HEK293 (cell line): ENCODE results near the gene ITPR3.

Source experiments
- BCL11B ChIP-seq: fragments of 450-650 bp; formaldehyde crosslinking; IDR thresholded peaks from 2 replicates; pipeline ENCODE4 v1.5.1; 2016; ENCODE audit warnings: low read depth, missing biosample characterization, missing genetic modification characterization
- SP7 ChIP-seq: fragments of 450-650 bp; formaldehyde crosslinking; IDR thresholded peaks from 2 replicates; pipeline ENCODE4 v1.5.1; 2016; ENCODE audit warnings: missing biosample characterization, missing genetic modification characterization
- ZNF121 ChIP-seq: fragments of 450-650 bp; formaldehyde crosslinking; IDR thresholded peaks from 2 replicates; pipeline ENCODE4 v1.5.1; 2016; ENCODE audit warnings: missing biosample characterization, missing genetic modification characterization
- ZNF211 ChIP-seq: fragments of 450-650 bp; formaldehyde crosslinking; IDR thresholded peaks from 2 replicates; pipeline ENCODE4 v1.5.1; 2016; ENCODE audit warnings: low read depth, missing biosample characterization, missing genetic modification characterization
- TF ChIP-seq, protein P1 (sequence below): fragments of 450-650 bp; formaldehyde crosslinking; conservative IDR thresholded peaks from 2 replicates; pipeline ENCODE4 v1.5.1; 2016; ENCODE audit warnings: low read depth, missing biosample characterization, missing genetic modification characterization
- TF ChIP-seq, protein P2 (sequence below): fragments of 450-650 bp; formaldehyde crosslinking; IDR thresholded peaks from 2 replicates; pipeline ENCODE4 v1.5.1; 2017; ENCODE audit warnings: missing biosample characterization, missing genetic modification characterization
- TF ChIP-seq, protein P3 (sequence below): fragments of 450-650 bp; formaldehyde crosslinking; IDR thresholded peaks from 2 replicates; pipeline ENCODE4 v1.5.0; 2017; ENCODE audit warnings: missing biosample characterization, missing genetic modification characterization, borderline replicate concordance
- TF ChIP-seq, protein P4 (sequence below): fragments of 450-650 bp; formaldehyde crosslinking; IDR thresholded peaks from 2 replicates; pipeline ENCODE4 v1.5.1; 2016; ENCODE audit warnings: missing biosample characterization, missing genetic modification characterization

DNA sequence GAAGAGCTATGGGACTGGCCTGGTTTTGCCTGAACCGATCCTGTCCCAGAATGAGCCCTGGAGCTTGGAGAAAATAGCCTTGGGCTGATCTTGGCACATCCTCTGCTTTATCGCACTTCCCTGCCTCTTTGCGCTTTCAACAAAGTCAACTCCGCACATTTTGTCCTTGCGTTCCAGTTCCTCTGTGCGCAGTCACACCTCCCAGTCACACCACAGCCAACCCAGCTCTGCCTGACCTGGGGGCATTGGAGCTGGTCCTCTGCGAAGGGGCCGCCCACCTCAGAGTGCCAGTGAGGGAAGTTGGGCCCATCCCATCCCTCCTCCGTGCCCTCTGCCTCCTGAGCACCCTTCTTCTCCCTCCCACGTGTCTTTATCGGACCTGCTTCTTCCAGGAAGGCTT lies 107.3 kb downstream of the ITPR3 start:
- TF ChIP-seq, protein P1, sequence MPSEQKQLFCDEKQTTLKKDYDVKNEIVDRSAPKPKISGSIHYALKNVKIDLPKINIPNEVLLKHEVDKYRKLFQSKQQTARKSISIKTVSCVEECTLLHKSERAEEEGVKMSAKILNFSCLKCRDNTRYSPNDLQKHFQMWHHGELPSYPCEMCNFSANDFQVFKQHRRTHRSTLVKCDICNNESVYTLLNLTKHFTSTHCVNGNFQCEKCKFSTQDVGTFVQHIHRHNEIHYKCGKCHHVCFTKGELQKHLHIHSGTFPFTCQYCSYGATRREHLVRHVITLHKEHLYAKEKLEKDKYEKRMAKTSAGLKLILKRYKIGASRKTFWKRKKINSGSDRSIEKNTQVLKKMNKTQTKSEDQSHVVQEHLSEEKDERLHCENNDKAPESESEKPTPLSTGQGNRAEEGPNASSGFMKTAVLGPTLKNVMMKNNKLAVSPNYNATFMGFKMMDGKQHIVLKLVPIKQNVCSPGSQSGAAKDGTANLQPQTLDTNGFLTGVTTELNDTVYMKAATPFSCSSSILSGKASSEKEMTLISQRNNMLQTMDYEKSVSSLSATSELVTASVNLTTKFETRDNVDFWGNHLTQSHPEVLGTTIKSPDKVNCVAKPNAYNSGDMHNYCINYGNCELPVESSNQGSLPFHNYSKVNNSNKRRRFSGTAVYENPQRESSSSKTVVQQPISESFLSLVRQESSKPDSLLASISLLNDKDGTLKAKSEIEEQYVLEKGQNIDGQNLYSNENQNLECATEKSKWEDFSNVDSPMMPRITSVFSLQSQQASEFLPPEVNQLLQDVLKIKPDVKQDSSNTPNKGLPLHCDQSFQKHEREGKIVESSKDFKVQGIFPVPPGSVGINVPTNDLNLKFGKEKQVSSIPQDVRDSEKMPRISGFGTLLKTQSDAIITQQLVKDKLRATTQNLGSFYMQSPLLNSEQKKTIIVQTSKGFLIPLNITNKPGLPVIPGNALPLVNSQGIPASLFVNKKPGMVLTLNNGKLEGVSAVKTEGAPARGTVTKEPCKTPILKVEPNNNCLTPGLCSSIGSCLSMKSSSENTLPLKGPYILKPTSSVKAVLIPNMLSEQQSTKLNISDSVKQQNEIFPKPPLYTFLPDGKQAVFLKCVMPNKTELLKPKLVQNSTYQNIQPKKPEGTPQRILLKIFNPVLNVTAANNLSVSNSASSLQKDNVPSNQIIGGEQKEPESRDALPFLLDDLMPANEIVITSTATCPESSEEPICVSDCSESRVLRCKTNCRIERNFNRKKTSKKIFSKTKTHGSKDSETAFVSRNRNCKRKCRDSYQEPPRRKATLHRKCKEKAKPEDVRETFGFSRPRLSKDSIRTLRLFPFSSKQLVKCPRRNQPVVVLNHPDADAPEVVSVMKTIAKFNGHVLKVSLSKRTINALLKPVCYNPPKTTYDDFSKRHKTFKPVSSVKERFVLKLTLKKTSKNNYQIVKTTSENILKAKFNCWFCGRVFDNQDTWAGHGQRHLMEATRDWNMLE (tag by site-specific recombination): no peak
- TF ChIP-seq ZNF121 (tag by site-specific recombination) (no peak), BCL11B (tag by site-specific recombination) (no peak), SP7 (tag by site-specific recombination) (no peak), ZNF211 (tag by site-specific recombination) (no peak)
- TF ChIP-seq, protein P2, sequence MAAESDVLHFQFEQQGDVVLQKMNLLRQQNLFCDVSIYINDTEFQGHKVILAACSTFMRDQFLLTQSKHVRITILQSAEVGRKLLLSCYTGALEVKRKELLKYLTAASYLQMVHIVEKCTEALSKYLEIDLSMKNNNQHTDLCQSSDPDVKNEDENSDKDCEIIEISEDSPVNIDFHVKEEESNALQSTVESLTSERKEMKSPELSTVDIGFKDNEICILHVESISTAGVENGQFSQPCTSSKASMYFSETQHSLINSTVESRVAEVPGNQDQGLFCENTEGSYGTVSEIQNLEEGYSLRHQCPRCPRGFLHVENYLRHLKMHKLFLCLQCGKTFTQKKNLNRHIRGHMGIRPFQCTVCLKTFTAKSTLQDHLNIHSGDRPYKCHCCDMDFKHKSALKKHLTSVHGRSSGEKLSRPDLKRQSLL (tag by site-specific recombination): no peak
- TF ChIP-seq, protein P3, sequence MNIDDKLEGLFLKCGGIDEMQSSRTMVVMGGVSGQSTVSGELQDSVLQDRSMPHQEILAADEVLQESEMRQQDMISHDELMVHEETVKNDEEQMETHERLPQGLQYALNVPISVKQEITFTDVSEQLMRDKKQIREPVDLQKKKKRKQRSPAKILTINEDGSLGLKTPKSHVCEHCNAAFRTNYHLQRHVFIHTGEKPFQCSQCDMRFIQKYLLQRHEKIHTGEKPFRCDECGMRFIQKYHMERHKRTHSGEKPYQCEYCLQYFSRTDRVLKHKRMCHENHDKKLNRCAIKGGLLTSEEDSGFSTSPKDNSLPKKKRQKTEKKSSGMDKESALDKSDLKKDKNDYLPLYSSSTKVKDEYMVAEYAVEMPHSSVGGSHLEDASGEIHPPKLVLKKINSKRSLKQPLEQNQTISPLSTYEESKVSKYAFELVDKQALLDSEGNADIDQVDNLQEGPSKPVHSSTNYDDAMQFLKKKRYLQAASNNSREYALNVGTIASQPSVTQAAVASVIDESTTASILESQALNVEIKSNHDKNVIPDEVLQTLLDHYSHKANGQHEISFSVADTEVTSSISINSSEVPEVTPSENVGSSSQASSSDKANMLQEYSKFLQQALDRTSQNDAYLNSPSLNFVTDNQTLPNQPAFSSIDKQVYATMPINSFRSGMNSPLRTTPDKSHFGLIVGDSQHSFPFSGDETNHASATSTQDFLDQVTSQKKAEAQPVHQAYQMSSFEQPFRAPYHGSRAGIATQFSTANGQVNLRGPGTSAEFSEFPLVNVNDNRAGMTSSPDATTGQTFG (tag by site-specific recombination): no peak
- TF ChIP-seq, protein P4, sequence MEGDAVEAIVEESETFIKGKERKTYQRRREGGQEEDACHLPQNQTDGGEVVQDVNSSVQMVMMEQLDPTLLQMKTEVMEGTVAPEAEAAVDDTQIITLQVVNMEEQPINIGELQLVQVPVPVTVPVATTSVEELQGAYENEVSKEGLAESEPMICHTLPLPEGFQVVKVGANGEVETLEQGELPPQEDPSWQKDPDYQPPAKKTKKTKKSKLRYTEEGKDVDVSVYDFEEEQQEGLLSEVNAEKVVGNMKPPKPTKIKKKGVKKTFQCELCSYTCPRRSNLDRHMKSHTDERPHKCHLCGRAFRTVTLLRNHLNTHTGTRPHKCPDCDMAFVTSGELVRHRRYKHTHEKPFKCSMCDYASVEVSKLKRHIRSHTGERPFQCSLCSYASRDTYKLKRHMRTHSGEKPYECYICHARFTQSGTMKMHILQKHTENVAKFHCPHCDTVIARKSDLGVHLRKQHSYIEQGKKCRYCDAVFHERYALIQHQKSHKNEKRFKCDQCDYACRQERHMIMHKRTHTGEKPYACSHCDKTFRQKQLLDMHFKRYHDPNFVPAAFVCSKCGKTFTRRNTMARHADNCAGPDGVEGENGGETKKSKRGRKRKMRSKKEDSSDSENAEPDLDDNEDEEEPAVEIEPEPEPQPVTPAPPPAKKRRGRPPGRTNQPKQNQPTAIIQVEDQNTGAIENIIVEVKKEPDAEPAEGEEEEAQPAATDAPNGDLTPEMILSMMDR (tag by site-specific recombination): no peak
